Progenitor cell of endocrine pancreas (in vitro differentiated cells): ENCODE results near the gene NETO1. TPM values are rescaled to one million over a fixed set of nuclear protein-coding genes. Genes with fewer than 3 reads are reported as not detected.

ENCODE experiments used
- DNase-seq: peaks from one replicate; pipeline ENCODE4 v3.0.0; 2021; ENCODE audit warnings: low spot score; ENCODE audit not compliant: unreplicated experiment
- H3K27ac Mint-ChIP-seq: 2 replicates; pipeline ENCODE4 v1.8.0; 2021; ENCODE audit warnings: mild to moderate bottlenecking, moderate library complexity, mixed read lengths
- H3K27me3 Mint-ChIP-seq: 2 replicates; pipeline ENCODE4 v1.8.0; 2021; ENCODE audit warnings: mixed read lengths
- H3K36me3 Mint-ChIP-seq: 2 replicates; pipeline ENCODE4 v1.8.0; 2022; ENCODE audit warnings: mixed read lengths; ENCODE audit not compliant: insufficient read depth
- H3K4me1 Mint-ChIP-seq: 2 replicates; pipeline ENCODE4 v1.8.0; 2021; ENCODE audit warnings: low read depth, mixed read lengths
- H3K4me3 Mint-ChIP-seq: 2 replicates; pipeline ENCODE4 v1.8.0; 2021; ENCODE audit warnings: low read depth, mild to moderate bottlenecking, moderate library complexity, mixed read lengths
- H3K9me3 Mint-ChIP-seq: 2 replicates; pipeline ENCODE4 v1.8.0; 2021; ENCODE audit warnings: low read depth, mixed read lengths
- total RNA-seq: library from RNA; stranded (reverse); gene quantifications from 2 replicates; pipeline ENCODE4 v1.2.1, GENCODE V29; 2021
- TF ChIP-seq, protein P1 (sequence below): fragments of 200-600 bp; sonication (generic); IDR thresholded peaks from one replicate; pipeline ENCODE4 v1.5.0; 2021; ENCODE audit warnings: antibody characterized with exemption, mild to moderate bottlenecking; ENCODE audit not compliant: unreplicated experiment

The NETO1 gene
- total RNA-seq, 1 donor from 2014 or later, result 52.4 TPM

DNA sequence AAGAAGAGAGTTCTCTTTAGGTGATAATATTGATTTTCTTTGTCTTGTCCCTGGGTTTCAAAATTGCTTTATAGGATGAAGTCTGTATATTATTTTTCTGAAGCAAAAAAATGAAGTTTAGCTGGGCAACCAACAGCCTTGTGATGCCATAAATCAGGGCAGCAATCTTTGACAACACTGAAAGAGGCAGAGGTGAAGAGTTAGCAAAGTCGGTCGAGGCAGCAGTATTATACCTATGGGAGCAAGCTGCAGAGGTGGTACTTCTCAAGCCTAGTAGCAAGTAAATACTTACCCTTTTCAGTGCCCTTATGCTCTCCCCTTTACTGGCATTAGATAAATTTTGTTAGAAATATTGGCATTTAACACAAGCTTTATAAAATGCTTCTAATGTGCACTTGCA, 92.9 kb downstream of the NETO1 start:
- TF ChIP-seq, protein P1, sequence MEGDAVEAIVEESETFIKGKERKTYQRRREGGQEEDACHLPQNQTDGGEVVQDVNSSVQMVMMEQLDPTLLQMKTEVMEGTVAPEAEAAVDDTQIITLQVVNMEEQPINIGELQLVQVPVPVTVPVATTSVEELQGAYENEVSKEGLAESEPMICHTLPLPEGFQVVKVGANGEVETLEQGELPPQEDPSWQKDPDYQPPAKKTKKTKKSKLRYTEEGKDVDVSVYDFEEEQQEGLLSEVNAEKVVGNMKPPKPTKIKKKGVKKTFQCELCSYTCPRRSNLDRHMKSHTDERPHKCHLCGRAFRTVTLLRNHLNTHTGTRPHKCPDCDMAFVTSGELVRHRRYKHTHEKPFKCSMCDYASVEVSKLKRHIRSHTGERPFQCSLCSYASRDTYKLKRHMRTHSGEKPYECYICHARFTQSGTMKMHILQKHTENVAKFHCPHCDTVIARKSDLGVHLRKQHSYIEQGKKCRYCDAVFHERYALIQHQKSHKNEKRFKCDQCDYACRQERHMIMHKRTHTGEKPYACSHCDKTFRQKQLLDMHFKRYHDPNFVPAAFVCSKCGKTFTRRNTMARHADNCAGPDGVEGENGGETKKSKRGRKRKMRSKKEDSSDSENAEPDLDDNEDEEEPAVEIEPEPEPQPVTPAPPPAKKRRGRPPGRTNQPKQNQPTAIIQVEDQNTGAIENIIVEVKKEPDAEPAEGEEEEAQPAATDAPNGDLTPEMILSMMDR, result no peak
- Mint-ChIP-seq H3K4me1 (peaks cover 14% of the 10 kb centered on the region), H3K4me3 (no peak overlapping the region), H3K27ac (no peak overlapping the region), H3K27me3 (no peaks in the 10 kb centered on the region), H3K9me3 (peaks cover 11% of the 10 kb centered on the region), H3K36me3 (peaks cover 26% of the 10 kb centered on the region)
- DNase-seq, result no peak

- H3K9me3 Mint-ChIP-seq, result peaks cover 6% of the 10 kb centered on the region
- H3K36me3 Mint-ChIP-seq, result peaks cover 13% of the 10 kb centered on the region
- H3K27ac Mint-ChIP-seq, result no peak overlapping the region
- no peaks in the 10 kb centered on the region for H3K27me3 Mint-ChIP-seq
- TF ChIP-seq, protein P1, result no peak
- no peak for DNase-seq
- no peak overlapping the region for H3K4me3 Mint-ChIP-seq
- peaks cover 18% of the 10 kb centered on the region for H3K4me1 Mint-ChIP-seq
Observed at GRCh38 chr18:72772916-72773315, 94.9 kb downstream of the NETO1 start.

DNA sequence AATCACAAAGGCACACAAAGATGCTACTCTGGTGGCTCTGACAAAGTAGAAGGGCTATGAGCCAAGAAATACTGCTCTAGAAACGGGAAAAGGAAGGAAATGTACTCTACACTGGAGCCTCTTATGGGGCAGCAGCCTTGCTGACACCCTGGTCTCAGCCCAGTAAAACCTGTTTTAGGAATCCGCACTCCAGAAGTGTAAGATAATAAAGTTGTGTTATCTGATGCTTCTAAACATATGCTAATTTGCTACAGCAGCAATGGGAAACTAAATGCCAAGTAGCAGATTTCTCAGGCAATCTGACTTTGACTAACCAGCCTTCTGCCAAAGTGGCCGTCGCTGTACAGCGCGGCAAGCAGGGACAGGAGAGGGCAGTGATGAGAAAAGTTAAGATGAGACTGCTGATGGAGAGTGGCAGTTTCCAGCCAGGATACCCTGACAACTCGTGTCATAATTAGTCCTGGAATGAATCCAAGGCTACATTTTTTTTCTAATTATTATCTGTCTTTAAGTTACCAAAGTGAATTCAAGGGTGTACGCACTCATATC, 99.0 kb downstream of the NETO1 start:
- H3K4me3 Mint-ChIP-seq, result no peak overlapping the region
- H3K4me1 Mint-ChIP-seq, result peaks cover 21% of the 10 kb centered on the region
- H3K27ac Mint-ChIP-seq, result no peak overlapping the region
- H3K9me3 Mint-ChIP-seq, result peaks cover 13% of the 10 kb centered on the region
- TF ChIP-seq, protein P1, result no peak
- no peak for DNase-seq
- H3K27me3 Mint-ChIP-seq, result no peaks in the 10 kb centered on the region
- H3K36me3 Mint-ChIP-seq, result peaks cover 11% of the 10 kb centered on the region

- peaks cover 2% of the 10 kb centered on the region for H3K4me1 Mint-ChIP-seq
- no peaks in the 10 kb centered on the region for H3K27me3 Mint-ChIP-seq
- H3K9me3 Mint-ChIP-seq, result peaks cover 9% of the 10 kb centered on the region
- no peak overlapping the region for H3K27ac Mint-ChIP-seq
- no peak for DNase-seq
- H3K4me3 Mint-ChIP-seq, result no peak overlapping the region
- TF ChIP-seq, protein P1, result peak; percentile 88
- peaks cover 10% of the 10 kb centered on the region for H3K36me3 Mint-ChIP-seq
Observed at GRCh38 chr18:72762515-72763122, 105.2 kb downstream of the NETO1 start.

DNA sequence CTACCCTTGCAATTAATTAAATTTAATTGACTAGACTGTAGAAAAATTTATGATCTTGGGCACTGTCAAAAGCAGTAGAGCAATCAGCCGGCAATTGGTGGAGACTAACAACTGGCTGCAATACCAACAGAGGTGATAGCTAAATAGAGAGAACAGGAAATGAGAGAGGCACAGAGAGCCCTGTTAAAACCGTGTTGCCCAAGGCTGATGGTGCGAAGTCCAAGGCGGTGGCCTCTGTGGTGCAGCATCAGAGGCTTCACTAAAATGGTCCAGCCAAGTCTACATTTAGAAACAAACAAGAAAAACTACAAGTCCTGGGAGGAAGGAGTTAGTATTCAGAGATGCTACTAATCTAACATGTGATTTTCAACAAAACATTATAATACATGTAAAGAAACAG, 115.6 kb downstream of the NETO1 start:
- H3K27me3 Mint-ChIP-seq, result no peaks in the 10 kb centered on the region
- no peaks in the 10 kb centered on the region for H3K9me3 Mint-ChIP-seq
- H3K4me3 Mint-ChIP-seq, result no peak overlapping the region
- peaks cover 7% of the 10 kb centered on the region for H3K36me3 Mint-ChIP-seq
- no peak overlapping the region for H3K27ac Mint-ChIP-seq
- DNase-seq, result no peak
- H3K4me1 Mint-ChIP-seq, result peaks cover 4% of the 10 kb centered on the region
- TF ChIP-seq, protein P1, result no peak
